ENCODE results near the gene RFX5.

The RFX5 gene

DNA sequence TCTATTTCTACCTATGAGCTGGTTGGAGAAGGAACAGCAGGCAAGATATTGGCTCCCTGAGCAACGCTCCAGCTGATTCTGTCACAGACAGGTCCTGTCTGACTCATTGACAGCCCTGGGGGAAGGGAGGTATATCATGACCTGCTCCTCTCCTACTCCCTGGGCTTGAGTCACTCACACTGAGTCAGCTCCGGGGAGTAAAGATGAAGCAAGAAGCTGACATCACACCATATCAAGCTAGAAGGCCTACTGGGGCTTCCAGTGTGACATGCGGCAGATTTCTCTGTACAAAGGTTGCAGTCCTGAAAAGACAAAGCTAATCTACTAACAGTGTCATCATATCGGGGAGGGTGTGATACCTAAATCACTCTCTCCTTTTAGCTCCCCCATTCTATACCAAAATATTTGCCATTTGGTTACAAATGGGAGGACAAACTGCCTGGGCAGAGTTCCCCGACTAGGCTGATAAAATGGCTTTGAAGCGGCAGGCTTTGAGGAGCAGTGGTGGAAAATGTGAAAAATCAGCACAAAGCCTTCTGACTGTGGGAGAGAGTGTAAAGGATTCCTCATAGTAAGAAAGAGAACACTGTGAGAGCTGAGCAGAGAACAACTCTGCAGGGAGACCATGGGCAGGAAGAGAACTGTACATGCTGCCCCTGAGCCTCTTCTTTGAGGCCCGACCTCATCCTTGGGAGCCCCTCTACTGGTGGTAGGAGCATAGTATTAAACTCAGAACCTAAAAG lies 35.3 kb downstream of the RFX5 start (continued):
- TF ChIP-seq OSR2 (tag by site-specific recombination; IDR thresholded peaks at IDR 0.05) (peak; percentile 67), KLF9 (tag by site-specific recombination; IDR thresholded peaks at IDR 0.05; ENCODE audit: low read depth) (peak; percentile 16; the same call in 1 of the 2 replicates)
- TF ChIP-seq, protein P1, sequence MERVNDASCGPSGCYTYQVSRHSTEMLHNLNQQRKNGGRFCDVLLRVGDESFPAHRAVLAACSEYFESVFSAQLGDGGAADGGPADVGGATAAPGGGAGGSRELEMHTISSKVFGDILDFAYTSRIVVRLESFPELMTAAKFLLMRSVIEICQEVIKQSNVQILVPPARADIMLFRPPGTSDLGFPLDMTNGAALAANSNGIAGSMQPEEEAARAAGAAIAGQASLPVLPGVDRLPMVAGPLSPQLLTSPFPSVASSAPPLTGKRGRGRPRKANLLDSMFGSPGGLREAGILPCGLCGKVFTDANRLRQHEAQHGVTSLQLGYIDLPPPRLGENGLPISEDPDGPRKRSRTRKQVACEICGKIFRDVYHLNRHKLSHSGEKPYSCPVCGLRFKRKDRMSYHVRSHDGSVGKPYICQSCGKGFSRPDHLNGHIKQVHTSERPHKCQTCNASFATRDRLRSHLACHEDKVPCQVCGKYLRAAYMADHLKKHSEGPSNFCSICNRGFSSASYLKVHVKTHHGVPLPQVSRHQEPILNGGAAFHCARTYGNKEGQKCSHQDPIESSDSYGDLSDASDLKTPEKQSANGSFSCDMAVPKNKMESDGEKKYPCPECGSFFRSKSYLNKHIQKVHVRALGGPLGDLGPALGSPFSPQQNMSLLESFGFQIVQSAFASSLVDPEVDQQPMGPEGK (tag by site-specific recombination; IDR thresholded peaks at IDR 0.05), result peak; percentile 77

DNA sequence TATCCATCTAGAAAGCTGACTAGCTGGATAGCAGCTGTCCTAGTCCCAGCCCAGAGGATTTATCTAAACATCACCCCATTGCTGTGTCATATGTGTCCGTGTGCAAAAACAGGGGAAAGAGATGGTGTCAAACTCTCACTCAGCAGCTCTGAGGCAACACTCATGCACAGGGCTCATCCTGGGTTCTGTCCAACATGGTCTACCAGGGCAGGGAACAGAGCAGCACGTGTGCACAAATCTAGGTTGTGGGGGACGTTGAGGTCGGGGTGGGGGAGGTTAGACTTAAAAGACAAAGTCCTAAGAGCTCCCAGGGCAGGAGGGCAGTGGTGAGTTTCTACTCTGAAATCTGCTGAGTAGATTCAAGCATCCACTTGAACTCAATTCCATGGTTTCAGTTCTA lies 36.0 kb downstream of the RFX5 start:
- TF ChIP-seq ZNF501 (tag by site-specific recombination; IDR thresholded peaks at IDR 0.05), result no peak
- no peak for TF ChIP-seq ZNF16 (tag by site-specific recombination; IDR thresholded peaks at IDR 0.05; ENCODE audit: low read depth)
- no peak for TF ChIP-seq ZNF155 (tag by site-specific recombination; IDR thresholded peaks at IDR 0.05)
- no peak for TF ChIP-seq ZNF785 (tag by site-specific recombination; IDR thresholded peaks at IDR 0.05)
- no peak for TF ChIP-seq ZNF292 (tag by site-specific recombination; IDR thresholded peaks at IDR 0.05; ENCODE audit: borderline replicate concordance, low read depth)
- TF ChIP-seq RBAK (tag by site-specific recombination; IDR thresholded peaks at IDR 0.05), result no peak
- TF ChIP-seq ZNF121 (tag by site-specific recombination; IDR thresholded peaks at IDR 0.05), result no peak
- TF ChIP-seq ZNF394 (tag by site-specific recombination; IDR thresholded peaks at IDR 0.05; ENCODE audit: borderline replicate concordance), result no peak
- TF ChIP-seq, protein P2, sequence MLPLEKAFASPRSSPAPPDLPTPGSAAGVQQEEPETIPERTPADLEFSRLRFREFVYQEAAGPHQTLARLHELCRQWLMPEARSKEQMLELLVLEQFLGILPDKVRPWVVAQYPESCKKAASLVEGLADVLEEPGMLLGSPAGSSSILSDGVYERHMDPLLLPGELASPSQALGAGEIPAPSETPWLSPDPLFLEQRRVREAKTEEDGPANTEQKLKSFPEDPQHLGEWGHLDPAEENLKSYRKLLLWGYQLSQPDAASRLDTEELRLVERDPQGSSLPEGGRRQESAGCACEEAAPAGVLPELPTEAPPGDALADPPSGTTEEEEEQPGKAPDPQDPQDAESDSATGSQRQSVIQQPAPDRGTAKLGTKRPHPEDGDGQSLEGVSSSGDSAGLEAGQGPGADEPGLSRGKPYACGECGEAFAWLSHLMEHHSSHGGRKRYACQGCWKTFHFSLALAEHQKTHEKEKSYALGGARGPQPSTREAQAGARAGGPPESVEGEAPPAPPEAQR (tag by site-specific recombination; IDR thresholded peaks at IDR 0.05), result no peak
- TF ChIP-seq ZNF549 (tag by site-specific recombination; IDR thresholded peaks at IDR 0.05), result no peak
- TF ChIP-seq ZNF600 (tag by site-specific recombination; IDR thresholded peaks at IDR 0.05), result no peak
- no peak for TF ChIP-seq ZNF19 (tag by site-specific recombination; IDR thresholded peaks at IDR 0.05; ENCODE audit: low read depth)
- TF ChIP-seq, protein P3, sequence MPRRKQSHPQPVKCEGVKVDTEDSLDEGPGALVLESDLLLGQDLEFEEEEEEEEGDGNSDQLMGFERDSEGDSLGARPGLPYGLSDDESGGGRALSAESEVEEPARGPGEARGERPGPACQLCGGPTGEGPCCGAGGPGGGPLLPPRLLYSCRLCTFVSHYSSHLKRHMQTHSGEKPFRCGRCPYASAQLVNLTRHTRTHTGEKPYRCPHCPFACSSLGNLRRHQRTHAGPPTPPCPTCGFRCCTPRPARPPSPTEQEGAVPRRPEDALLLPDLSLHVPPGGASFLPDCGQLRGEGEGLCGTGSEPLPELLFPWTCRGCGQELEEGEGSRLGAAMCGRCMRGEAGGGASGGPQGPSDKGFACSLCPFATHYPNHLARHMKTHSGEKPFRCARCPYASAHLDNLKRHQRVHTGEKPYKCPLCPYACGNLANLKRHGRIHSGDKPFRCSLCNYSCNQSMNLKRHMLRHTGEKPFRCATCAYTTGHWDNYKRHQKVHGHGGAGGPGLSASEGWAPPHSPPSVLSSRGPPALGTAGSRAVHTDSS (tag by site-specific recombination; IDR thresholded peaks at IDR 0.05), result no peak
- TF ChIP-seq, protein P4, sequence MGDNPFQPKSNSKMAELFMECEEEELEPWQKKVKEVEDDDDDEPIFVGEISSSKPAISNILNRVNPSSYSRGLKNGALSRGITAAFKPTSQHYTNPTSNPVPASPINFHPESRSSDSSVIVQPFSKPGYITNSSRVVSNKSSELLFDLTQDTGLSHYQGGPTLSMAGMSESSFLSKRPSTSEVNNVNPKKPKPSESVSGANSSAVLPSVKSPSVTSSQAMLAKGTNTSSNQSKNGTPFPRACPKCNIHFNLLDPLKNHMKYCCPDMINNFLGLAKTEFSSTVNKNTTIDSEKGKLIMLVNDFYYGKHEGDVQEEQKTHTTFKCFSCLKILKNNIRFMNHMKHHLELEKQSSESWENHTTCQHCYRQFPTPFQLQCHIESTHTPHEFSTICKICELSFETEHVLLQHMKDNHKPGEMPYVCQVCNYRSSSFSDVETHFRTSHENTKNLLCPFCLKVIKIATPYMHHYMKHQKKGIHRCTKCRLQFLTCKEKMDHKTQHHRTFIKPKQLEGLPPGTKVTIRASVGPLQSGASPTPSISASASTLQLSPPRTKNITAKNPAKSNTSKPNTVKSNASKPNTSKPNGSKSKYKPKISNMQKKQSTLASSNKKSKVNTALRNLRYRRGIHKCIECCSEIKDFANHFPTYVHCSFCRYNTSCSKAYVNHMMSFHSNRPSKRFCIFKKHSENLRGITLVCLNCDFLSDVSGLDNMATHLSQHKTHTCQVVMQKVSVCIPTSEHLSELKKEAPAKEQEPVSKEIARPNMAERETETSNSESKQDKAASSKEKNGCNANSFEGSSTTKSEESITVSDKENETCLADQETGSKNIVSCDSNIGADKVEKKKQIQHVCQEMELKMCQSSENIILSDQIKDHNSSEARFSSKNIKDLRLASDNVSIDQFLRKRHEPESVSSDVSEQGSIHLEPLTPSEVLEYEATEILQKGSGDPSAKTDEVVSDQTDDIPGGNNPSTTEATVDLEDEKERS (tag by site-specific recombination; IDR thresholded peaks at IDR 0.05), result no peak
- no peak for TF ChIP-seq IKZF3 (tag by site-specific recombination; IDR thresholded peaks at IDR 0.05)
- TF ChIP-seq ZNF132 (tag by site-specific recombination; IDR thresholded peaks at IDR 0.05; ENCODE audit: borderline replicate concordance), result no peak
- Histone ChIP-seq H3K36me3 (ENCODE audit: control insufficient read depth in 2 of 2, insufficient read depth in 1 of 2, low read length in 2 of 2) (peaks cover 14 to 97% of the 10 kb centered on the region in 2 experiments), H3K4me3 (ENCODE audit: low read depth, low read length) (no peak overlapping the region), H3K27ac (ENCODE audit: extremely low read depth, low read depth, low read length) (peak overlapping the region; percentile 7; the same call in 1 of the 2 replicates), H3K4me1 (ENCODE audit: control insufficient read depth, insufficient read depth, low read length) (no peaks in the 10 kb centered on the region), H3K9me3 (ENCODE audit: control insufficient read depth, insufficient read depth, low read depth, low read length) (no peaks in the 10 kb centered on the region)
- ChIA-PET POLR2A (interaction anchor here (0.5 to 5.0 kb wide), 8 partner anchors 10 to 82 kb away, joined by 3 to 56 read pairs (median 6); partner anchors contain the start of genes PI4KB and ZNF687), CTCF (interaction anchor here (0.7 to 12.7 kb wide), 4 partner anchors 10 to 114 kb away, joined by 7 to 88 read pairs (median 26); partner anchors contain the start of gene PI4KB)
